NCI-H2029 (cell line): Measurements from ENCODE around the gene TDRD1.

Experiments used
- DNase-seq: peaks from one replicate; lab custom pipeline; 2025; lab: John Stamatoyannopoulos, UW

Gene TDRD1

GRCh38 chr10:114174695-114175188 is 4.4 kb upstream of the TDRD1 start:
- no peak for DNase-seq

DNA sequence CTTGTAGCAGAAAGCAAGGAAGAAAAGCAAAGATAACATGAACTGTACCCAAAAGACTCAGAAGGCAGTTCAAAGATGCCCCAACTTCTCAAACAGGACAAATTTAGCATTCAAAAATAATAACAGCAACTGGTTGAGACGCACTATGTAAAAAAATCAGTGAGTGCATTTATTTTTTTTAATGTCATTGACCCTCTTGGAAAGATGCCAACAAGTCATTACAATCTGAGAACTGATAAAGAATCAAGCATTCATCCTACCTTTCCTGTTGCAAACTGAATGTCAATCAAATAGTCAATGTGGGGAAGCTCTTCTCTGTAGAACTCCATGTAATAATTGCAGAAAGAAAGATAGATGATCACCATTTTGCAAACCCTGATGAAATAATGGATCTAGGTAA is 3.5 kb upstream of the TDRD1 start:
- DNase-seq = no peak

- no peak for DNase-seq
These were observed 2.6 kb upstream of the TDRD1 start for GRCh38 chr10:114176511-114176910.

DNA sequence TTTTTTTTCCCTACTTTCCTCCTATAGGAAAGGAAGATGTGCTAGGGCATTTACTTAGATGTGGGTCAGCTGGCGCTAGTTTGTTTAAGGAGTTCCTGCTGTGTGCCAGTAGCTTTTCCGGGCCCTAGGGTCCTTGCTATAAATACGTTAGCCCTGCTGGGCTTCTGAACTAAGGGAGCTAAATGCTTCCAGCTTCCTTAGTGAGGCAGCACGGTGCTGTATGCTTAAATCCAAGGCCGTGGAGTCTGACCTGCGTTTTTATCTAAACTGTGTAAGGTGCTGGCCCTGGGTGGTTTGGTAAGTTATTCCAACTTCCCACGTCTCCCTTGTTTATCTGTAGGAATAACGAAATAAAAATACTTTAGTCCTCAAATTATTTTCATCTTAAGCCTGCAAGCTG is 594 bp downstream of the TDRD1 start:
- DNase-seq = no peak

DNA sequence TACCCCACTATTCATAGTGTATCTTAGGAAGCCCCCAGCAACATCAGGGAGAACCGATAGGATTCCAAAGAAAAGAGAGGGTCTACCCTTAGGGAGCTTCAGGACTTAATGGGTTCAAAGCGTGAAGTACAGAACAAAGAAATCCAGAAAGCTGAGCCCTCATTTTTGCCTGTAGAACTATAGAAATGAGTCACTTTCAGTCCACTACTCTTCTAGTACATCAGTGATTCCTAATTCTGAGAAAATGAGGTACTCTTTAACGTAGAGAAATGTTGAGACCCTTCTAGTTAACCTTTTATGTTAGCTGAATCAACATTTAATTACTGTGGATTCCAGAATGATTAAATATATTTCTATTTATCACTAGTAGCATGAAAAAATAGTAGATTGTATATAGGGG is 1.8 kb downstream of the TDRD1 start:
- DNase-seq = no peak

DNA sequence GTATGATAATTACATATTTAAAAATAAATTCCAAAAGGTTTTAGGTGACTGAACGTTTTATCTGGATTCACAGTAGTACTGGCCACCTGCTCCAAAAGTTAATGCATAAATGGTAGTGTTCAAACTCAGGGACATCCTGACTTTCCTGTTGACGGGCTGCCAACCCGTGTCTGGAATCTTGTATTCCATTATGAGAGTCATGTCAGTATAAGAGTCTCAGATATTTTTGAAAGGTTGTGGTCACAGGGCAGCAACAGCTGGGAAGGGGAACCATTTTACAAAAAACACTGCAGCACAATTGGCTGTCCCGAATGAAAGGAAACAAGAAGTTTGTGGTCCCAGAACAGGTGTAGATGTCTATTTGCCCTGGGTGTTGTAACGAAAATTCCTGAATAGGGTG is 2.8 kb downstream of the TDRD1 start:
- DNase-seq = no peak

DNA sequence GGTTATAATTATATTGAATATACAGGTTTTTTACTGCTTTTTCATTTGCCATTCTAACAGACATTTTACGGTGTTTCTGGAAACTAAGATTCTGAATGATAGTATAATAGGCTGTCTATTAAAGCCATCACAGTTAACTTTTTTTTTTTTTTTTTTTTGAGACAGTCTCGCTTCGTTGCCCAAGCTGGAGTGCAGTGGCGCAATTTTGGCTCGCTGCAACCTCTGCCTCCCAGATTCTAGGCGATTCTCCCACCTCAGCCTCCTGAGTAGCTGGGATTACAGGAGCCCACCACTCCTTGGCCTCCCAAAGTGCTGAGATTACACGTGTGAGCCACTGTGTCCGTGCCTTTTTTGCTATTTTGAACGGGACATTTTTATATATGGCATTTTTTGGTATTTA is 4.4 kb downstream of the TDRD1 start:
- DNase-seq = no peak

- DNase-seq = no peak
These were observed 5.1 kb downstream of the TDRD1 start for GRCh38 chr10:114184276-114184675.

GRCh38 chr10:114188001-114188400 is 8.8 kb downstream of the TDRD1 start:
- DNase-seq = no peak

DNA sequence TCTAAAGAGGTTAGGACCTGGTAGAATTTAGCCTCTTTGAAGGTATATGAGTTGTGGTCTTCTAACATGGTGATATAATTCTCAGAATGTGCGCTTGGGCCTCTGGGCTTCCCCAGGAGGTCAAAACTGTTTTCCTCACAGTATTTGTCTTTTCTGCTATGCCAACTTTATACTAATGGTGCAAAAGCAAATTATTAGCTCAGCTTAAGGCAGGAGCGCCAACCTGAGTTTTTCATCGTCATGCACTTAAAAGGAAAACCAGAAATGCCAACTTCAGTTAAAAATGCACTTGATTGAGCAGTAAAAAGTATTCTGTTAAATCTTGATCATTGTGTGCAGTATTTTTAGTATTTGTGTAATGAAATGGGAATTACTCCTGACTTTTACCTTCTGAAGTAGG is 9.7 kb downstream of the TDRD1 start:
- no peak for DNase-seq

GRCh38 chr10:114189700-114190099 is 10.5 kb downstream of the TDRD1 start:
- no peak for DNase-seq

DNA sequence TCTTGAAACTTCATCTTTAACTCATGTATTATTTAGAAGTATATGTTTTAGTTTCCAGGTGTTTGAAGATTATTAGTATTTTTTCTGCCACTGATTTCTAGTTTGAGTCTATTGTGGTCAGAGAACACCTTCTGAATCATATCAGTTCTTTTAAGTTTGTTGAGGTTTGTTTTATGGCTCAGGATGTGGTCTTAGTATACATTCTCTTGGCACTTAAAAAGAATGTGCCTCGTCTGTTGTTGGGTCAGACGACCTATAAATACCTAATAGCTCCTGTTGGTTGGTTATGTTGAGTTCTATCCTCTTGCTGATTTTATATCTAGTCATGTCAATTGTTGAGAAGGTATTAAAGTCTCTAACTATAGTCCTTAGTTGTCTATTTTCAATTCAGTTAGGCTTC is 15.9 kb downstream of the TDRD1 start:
- DNase-seq = no peak

DNA sequence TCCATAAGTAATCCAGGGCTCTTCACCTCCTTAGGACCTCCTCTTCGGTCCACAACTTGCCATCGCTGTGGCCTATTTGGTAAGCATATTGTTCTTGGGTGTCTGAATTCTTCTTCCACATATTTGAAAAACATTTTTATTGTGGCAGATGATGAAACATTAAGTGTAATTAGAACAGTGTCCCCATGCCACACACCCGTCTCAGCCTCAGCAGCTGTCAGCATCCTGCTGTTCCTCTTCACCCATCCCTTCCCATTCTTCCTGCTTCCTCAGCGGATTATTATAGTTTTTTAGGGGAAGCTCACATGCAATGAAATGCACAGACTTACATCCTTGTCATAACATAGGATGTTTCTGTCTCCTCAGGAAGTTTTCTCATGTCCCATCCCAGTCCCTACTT is 20.1 kb downstream of the TDRD1 start:
- no peak for DNase-seq

DNA sequence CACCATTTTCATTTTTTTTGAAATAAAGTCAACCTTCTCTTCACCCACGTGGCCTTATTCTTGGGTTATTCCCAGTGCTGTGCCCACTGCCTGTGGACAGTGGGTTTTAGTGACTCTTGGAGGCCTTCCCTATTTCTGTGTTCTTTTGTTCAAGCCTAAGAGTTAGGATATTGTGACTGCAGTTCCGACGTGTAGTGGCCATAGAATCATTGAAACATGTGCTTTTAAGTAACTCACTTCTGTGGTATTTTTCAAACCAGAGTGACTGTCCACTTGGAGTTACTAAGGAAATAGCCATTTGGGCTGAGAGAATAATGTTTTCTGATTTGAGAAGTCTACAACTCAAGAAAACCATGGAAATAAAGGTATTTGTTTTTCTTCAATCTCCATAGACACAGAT is 23.7 kb downstream of the TDRD1 start:
- no peak for DNase-seq

- no peak for DNase-seq
These were observed 27.7 kb downstream of the TDRD1 start for GRCh38 chr10:114206902-114207301.

DNA sequence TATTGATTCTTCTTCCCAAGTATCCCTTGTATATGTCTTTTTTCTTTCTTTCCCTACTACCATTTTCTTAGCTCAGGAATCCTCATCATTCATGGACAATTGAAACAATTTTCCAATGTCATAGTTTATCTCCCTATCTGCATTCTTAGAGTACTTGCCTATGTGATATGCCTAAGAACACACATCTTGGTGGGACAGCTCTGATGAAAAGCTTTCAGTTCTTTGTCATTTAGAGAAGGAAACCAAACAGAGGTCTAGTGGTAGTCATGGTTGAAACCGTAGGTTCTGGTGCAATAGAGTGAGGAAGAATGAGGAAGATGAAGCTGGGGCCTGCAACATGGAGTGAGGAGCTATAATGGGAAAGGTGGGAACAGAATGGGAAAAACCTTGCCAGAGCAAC is 28.2 kb downstream of the TDRD1 start:
- DNase-seq = no peak

GRCh38 chr10:114208351-114208750 is 29.2 kb downstream of the TDRD1 start:
- no peak for DNase-seq

- no peak for DNase-seq
These were observed 33.0 kb downstream of the TDRD1 start for GRCh38 chr10:114212153-114212552.

DNA sequence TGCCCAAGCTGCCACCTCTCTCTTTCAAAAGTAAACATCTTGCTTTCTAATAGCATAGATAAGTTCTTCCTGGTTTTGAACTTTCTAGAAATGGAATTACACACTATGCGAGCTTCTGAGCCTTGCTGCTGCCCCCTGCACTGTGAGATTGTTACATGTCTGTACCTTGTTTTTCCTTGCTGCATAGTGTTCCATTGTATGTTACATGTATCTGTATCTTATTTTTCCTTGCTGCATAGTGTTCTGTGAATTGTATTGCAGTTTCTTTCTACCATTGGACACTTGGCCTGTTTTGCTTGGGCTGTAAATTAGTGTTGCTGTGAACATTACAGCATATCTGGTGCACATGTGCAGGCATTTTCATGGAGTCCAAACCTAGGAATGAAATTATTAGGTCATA is 35.9 kb downstream of the TDRD1 start:
- DNase-seq = no peak

DNA sequence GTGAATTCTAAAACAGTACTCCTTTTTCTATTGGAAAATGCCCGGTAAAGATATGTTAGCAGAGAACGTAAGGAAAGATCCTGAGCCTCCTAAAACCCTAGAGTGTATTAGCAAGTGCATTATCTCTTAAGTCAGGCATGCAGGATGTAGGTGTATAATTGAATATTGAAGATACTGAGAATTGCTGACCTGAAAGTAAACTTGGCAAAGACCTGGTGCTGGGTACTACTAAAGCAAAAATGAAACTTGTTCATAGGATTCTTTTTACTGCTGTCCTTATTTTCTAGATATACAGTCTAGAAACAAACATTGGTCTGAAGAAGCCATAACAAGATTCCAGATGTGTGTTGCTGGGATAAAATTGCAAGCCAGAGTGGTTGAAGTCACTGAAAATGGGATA is 41.1 kb downstream of the TDRD1 start:
- no peak for DNase-seq

- no peak for DNase-seq
These were observed 42.1 kb downstream of the TDRD1 start for GRCh38 chr10:114221235-114221634.

DNA sequence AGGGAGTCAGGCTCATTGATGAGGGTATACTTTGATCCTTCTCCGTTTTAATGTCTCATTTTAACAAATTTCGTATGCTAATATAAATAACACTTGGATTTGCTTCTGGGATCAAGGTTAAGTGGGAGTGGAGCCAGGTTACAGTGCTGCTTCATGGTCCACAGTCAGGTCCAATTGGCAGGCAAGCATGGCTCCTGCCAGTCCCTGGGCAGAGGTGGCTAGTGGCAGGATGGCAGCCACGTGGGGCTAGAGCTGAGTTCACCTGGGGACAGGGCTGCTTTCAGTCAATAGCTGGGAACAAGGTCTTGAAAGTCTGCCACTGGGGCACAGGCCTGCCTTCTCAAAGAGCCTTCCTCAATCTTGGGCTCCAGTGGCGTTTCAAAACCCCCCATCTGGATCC is 43.9 kb downstream of the TDRD1 start:
- DNase-seq = no peak

- no peak for DNase-seq
These were observed 49.0 kb downstream of the TDRD1 start for GRCh38 chr10:114228156-114228555.

- no peak for DNase-seq
These were observed 53.5 kb downstream of the TDRD1 start for GRCh38 chr10:114232561-114233176.

DNA sequence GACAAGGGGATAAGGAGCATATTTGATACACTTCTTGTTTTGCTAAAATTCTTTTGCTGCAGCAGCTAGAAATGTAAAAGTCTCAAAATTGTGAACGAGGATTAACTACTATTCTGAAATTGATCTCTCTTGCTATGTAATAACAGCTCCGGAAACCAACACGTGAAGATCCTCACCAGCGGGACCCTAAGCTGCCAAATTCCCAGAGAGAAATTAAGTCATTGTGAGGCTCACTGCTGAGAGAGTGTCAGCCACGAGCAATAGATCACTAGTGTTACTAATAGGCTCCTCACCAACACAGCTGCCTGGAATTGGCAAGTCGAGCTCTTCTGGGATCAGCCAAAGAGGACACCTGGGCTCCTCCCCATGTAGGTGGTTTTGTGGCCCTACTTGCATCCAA is 54.3 kb downstream of the TDRD1 start:
- DNase-seq = no peak
